Urothelium cell line (cell line): Measurements from ENCODE around the gene GRIPAP1.
"Not testable (repeated sequence)": the region's sequence is repeated elsewhere in the genome, so short reads cannot be mapped to it uniquely, and the experiment has no call there.

Experiments
- DNase-seq: peaks from one replicate; pipeline ENCODE4 v3.0.0; 2011; ENCODE audit warnings: low spot score, mixed read lengths
- FAIRE-seq: peaks from 2 replicates; lab custom pipeline; 2011; peaks lifted over from hg19 to GRCh38; lab: Jason Lieb, UNC

Gene GRIPAP1

GRCh38 chrX:48997455-48997854, 4.6 kb downstream of the GRIPAP1 start:
- no peak for FAIRE-seq
- DNase-seq = no peak

GRCh38 chrX:48996969-48997368, 5.1 kb downstream of the GRIPAP1 start:
- FAIRE-seq = no peak

GRCh38 chrX:48992341-48992740, 9.7 kb downstream of the GRIPAP1 start:
- no peak for FAIRE-seq
- no peak for DNase-seq

More at GRCh38 chrX:48996969-48997368, 5.1 kb downstream of the GRIPAP1 start:
- peak; percentile 11 for DNase-seq

- no peak for DNase-seq
- FAIRE-seq = no peak
These were observed 12.6 kb downstream of the GRIPAP1 start for GRCh38 chrX:48989483-48989882.

- no peak for FAIRE-seq
- DNase-seq = no peak
These were observed 18.2 kb downstream of the GRIPAP1 start for GRCh38 chrX:48983896-48984295.

- no peak for FAIRE-seq
- DNase-seq = no peak
These were observed 19.0 kb downstream of the GRIPAP1 start for GRCh38 chrX:48983081-48983480.

- DNase-seq (no peak), FAIRE-seq (no peak)
These were observed 20.9 kb downstream of the GRIPAP1 start for GRCh38 chrX:48981178-48981577.

- not testable (repeated sequence) for DNase-seq, FAIRE-seq
These were observed 21.7 kb downstream of the GRIPAP1 start for GRCh38 chrX:48980341-48980740.

- FAIRE-seq (no peak), DNase-seq (no peak)
These were observed 23.8 kb downstream of the GRIPAP1 start for GRCh38 chrX:48978226-48978625.

- no peak for DNase-seq
- FAIRE-seq = no peak
These were observed 26.0 kb downstream of the GRIPAP1 start for GRCh38 chrX:48976086-48976485.

GRCh38 chrX:48975541-48975940, 26.5 kb downstream of the GRIPAP1 start:
- no peak for FAIRE-seq

GRCh38 chrX:48975041-48975440, 27.0 kb downstream of the GRIPAP1 start:
- DNase-seq = no peak
- FAIRE-seq = no peak

More at GRCh38 chrX:48975541-48975940, 26.5 kb downstream of the GRIPAP1 start:
- no peak for DNase-seq

- FAIRE-seq (no peak), DNase-seq (no peak)
These were observed 27.5 kb downstream of the GRIPAP1 start for GRCh38 chrX:48974574-48974973.

- no peak for DNase-seq
- FAIRE-seq = no peak
These were observed 28.0 kb downstream of the GRIPAP1 start for GRCh38 chrX:48974033-48974432.

- FAIRE-seq (no peak), DNase-seq (peak; percentile 48)
These were observed 29.6 kb downstream of the GRIPAP1 start for GRCh38 chrX:48972220-48973164.

GRCh38 chrX:48971249-48972219, 30.5 kb downstream of the GRIPAP1 start, which contains the start of gene KCND1:
Gene KCND1 (minus strand): TSS chrX:48971844. CDS start chrX:48970271, 1,573 bp downstream.
- FAIRE-seq = no peak
- peak; percentile 26 for DNase-seq

- no peak for FAIRE-seq
These were observed 32.6 kb downstream of the GRIPAP1 start for GRCh38 chrX:48969471-48969870.

GRCh38 chrX:48968377-48968776, 33.7 kb downstream of the GRIPAP1 start:
- no peak for FAIRE-seq

More at GRCh38 chrX:48969471-48969870, 32.6 kb downstream of the GRIPAP1 start:
- no peak for DNase-seq

GRCh38 chrX:48966796-48967579, 35.1 kb downstream of the GRIPAP1 start:
- DNase-seq = peak; percentile 31
- FAIRE-seq = no peak

More at GRCh38 chrX:48968377-48968776, 33.7 kb downstream of the GRIPAP1 start:
- no peak for DNase-seq

GRCh38 chrX:48965959-48966358, 36.1 kb downstream of the GRIPAP1 start:
- DNase-seq (no peak), FAIRE-seq (no peak)
